HEK293 (cell line): ENCODE results near the gene ZNF70.
"Not testable (repeated sequence)": the region's sequence is repeated elsewhere in the genome, so short reads cannot be mapped to it uniquely, and the experiment has no call there.

Source experiments
- CTCF ChIA-PET: fragments of 350-600 bp; formaldehyde crosslinking; extraction: SDS; loops from one replicate; lab custom pipeline; 2021; ENCODE audit warnings: antibody characterized with exemption; lab: Yijun Ruan, JAX
- POLR2A ChIA-PET: fragments of 300-600 bp; formaldehyde crosslinking; extraction: SDS; loops from one replicate; lab custom pipeline; 2020; ENCODE audit warnings: antibody characterized with exemption, inconsistent platforms; lab: Yijun Ruan, JAX
- H3K27ac ChIP-seq: fragments of 200-500 bp; sonication (Bioruptor generic); 2 replicates; pipeline ENCODE4 v1.5.1; 2014; ENCODE audit warnings: low read depth, low read length, control low read depth, inconsistent platforms; ENCODE audit errors: extremely low read depth
- H3K36me3 ChIP-seq, 2 experiments: fragments of 200-500 bp in 1 of 2; sonication (Bioruptor generic) in 1 of 2; 1 replicate in 1 of 2; 2 replicates in 1 of 2; pipeline ENCODE4 v1.5.1; 2014 to 2017; ENCODE audit warnings: inconsistent platforms in 2 of 2, low read length in 2 of 2; ENCODE audit not compliant: control insufficient read depth in 2 of 2, insufficient read depth in 1 of 2
- H3K4me1 ChIP-seq: fragments of 200-500 bp; sonication (Bioruptor generic); 2 replicates; pipeline ENCODE4 v1.5.1; 2014; ENCODE audit warnings: mild to moderate bottlenecking, low read length, inconsistent platforms; ENCODE audit not compliant: control insufficient read depth, insufficient read depth
- H3K4me3 ChIP-seq: 2 replicates; pipeline ENCODE4 v1.5.1; 2011; ENCODE audit warnings: low read depth, mild to moderate bottlenecking, control low read depth, low read length, moderate library complexity
- H3K9me3 ChIP-seq: fragments of 200-500 bp; sonication (Bioruptor generic); 2 replicates; pipeline ENCODE4 v1.5.1; 2014; ENCODE audit warnings: low read depth, low read length, inconsistent platforms; ENCODE audit not compliant: control insufficient read depth, insufficient read depth
- FEZF1 ChIP-seq: fragments of 450-650 bp; formaldehyde crosslinking; IDR thresholded peaks from 2 replicates; pipeline ENCODE4 v1.5.1; 2016; ENCODE audit warnings: missing biosample characterization, missing genetic modification characterization
- PRDM1 ChIP-seq: fragments of 450-650 bp; formaldehyde crosslinking; IDR thresholded peaks from 2 replicates; pipeline ENCODE4; 2016; ENCODE audit warnings: missing biosample characterization, missing genetic modification characterization
- SCRT1 ChIP-seq: fragments of 450-650 bp; formaldehyde crosslinking; IDR thresholded peaks from 2 replicates; pipeline ENCODE4 v1.5.1; 2016; ENCODE audit warnings: missing biosample characterization, missing genetic modification characterization, borderline replicate concordance
- SCRT2 ChIP-seq: fragments of 450-650 bp; formaldehyde crosslinking; IDR thresholded peaks from 2 replicates; pipeline ENCODE4 v1.5.1; 2016; ENCODE audit warnings: missing biosample characterization, missing genetic modification characterization
- ZNF341 ChIP-seq: fragments of 450-650 bp; formaldehyde crosslinking; IDR thresholded peaks from 2 replicates; pipeline ENCODE4; 2016; ENCODE audit warnings: low read depth, missing biosample characterization, missing genetic modification characterization
- ZNF555 ChIP-seq: fragments of 450-650 bp; formaldehyde crosslinking; conservative IDR thresholded peaks from 2 replicates; pipeline ENCODE4 v1.5.1; 2017; ENCODE audit warnings: missing biosample characterization, mild to moderate bottlenecking, missing genetic modification characterization, inconsistent platforms
- ZNF600 ChIP-seq: fragments of 450-650 bp; formaldehyde crosslinking; IDR thresholded peaks from 2 replicates; pipeline ENCODE4 v1.5.1; 2016; ENCODE audit warnings: missing biosample characterization, missing genetic modification characterization
- ZNF664 ChIP-seq: fragments of 450-650 bp; formaldehyde crosslinking; IDR thresholded peaks from 2 replicates; pipeline ENCODE4 v1.5.1; 2016; ENCODE audit warnings: missing biosample characterization, missing genetic modification characterization
- ZNF76 ChIP-seq: fragments of 450-650 bp; formaldehyde crosslinking; IDR thresholded peaks from 2 replicates; pipeline ENCODE4; 2016; ENCODE audit warnings: low read depth, missing biosample characterization, missing genetic modification characterization, borderline replicate concordance
- TF ChIP-seq, protein P1 (sequence below): fragments of 450-650 bp; formaldehyde crosslinking; IDR thresholded peaks from 2 replicates; pipeline ENCODE4 v1.5.1; 2016; ENCODE audit warnings: missing biosample characterization, missing genetic modification characterization
- TF ChIP-seq, protein P2 (sequence below): fragments of 450-650 bp; formaldehyde crosslinking; IDR thresholded peaks from 2 replicates; pipeline ENCODE4 v1.5.1; 2016; ENCODE audit warnings: missing biosample characterization, missing genetic modification characterization
- TF ChIP-seq, protein P3 (sequence below): fragments of 450-650 bp; IDR thresholded peaks from 2 replicates; pipeline ENCODE4 v1.5.1; 2018; ENCODE audit warnings: missing biosample characterization, mild to moderate bottlenecking, missing genetic modification characterization

Gene ZNF70

DNA sequence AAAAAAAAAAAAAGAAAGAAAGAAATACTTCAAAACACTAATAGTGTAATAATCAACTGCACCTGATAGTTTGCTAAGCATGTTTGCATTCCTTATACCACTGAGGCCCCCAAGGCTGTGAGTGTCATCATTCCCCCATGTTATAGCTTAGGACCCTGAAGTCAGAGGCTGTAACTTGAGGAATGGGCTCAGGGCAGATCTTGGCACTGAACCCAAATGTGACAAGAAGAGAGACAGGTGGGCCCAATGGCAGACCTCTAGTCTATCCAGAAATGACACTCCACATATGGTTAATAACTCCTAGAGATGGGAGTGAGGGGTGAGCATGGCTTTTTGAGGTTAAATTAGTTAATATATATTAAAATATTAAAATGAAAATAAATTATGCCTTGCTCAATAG lies 13.2 kb downstream of the ZNF70 start:
- POLR2A ChIA-PET, result interaction anchor here (1.1 to 1.4 kb wide), 2 partner anchors 13 to 16 kb away, joined by 3 to 4 read pairs; partner anchors contain the start of gene ZNF70
- TF ChIP-seq PRDM1 (tag by site-specific recombination), result no peak
- TF ChIP-seq ZNF555, result no peak
- peak; percentile 32; the same call in 1 of the 2 replicates for TF ChIP-seq ZNF664
- no peak for TF ChIP-seq ZNF341 (tag by site-specific recombination)
- TF ChIP-seq, protein P1, sequence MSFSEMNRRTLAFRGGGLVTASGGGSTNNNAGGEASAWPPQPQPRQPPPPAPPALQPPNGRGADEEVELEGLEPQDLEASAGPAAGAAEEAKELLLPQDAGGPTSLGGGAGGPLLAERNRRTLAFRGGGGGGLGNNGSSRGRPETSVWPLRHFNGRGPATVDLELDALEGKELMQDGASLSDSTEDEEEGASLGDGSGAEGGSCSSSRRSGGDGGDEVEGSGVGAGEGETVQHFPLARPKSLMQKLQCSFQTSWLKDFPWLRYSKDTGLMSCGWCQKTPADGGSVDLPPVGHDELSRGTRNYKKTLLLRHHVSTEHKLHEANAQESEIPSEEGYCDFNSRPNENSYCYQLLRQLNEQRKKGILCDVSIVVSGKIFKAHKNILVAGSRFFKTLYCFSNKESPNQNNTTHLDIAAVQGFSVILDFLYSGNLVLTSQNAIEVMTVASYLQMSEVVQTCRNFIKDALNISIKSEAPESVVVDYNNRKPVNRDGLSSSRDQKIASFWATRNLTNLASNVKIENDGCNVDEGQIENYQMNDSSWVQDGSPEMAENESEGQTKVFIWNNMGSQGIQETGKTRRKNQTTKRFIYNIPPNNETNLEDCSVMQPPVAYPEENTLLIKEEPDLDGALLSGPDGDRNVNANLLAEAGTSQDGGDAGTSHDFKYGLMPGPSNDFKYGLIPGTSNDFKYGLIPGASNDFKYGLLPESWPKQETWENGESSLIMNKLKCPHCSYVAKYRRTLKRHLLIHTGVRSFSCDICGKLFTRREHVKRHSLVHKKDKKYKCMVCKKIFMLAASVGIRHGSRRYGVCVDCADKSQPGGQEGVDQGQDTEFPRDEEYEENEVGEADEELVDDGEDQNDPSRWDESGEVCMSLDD (tag by site-specific recombination), result no peak
- TF ChIP-seq, protein P2, sequence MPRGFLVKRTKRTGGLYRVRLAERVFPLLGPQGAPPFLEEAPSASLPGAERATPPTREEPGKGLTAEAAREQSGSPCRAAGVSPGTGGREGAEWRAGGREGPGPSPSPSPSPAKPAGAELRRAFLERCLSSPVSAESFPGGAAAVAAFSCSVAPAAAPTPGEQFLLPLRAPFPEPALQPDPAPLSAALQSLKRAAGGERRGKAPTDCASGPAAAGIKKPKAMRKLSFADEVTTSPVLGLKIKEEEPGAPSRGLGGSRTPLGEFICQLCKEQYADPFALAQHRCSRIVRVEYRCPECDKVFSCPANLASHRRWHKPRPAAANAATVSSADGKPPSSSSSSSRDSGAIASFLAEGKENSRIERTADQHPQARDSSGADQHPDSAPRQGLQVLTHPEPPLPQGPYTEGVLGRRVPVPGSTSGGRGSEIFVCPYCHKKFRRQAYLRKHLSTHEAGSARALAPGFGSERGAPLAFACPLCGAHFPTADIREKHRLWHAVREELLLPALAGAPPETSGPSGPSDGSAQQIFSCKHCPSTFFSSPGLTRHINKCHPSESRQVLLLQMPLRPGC (tag by site-specific recombination), result no peak
- TF ChIP-seq ZNF600 (tag by site-specific recombination), result no peak
- TF ChIP-seq, all 188 proteins: peak for 1
- Histone ChIP-seq H3K4me1 (no peaks in the 10 kb centered on the region), H3K36me3 (peaks cover 0 to 15% of the 10 kb centered on the region in 2 experiments; a peak in 2 of 3 replicates), H3K9me3 (no peaks in the 10 kb centered on the region), H3K4me3 (no peak overlapping the region), H3K27ac (no peak overlapping the region)
- CTCF ChIA-PET, result no interaction called here

DNA sequence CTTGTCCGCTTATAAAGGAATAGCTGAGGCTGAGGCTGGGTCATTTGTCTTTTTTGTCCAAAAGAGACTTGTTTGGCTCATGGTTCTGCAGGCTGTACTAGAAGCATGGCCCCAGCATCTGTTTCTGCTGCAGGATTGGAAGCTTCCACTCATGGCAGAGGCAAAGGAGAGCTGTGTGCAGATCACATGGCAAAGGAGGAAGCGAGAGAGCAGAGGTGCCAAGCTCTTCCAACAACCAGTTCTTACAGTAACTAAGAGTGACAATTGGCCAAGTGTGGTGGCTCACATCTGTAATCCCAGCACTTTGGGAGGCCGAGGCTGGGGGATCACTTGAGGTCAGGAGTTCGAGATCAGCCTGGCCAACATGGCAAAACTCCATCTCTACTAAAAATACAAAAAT lies 22.8 kb downstream of the ZNF70 start:
- CTCF ChIA-PET, result interaction anchor here (1.4 kb wide), 1 partner anchor 23 kb away, joined by 3 read pairs; the partner anchor contains the start of gene ZNF70
- not testable (repeated sequence) for H3K36me3 ChIP-seq, H3K27ac ChIP-seq, H3K4me1 ChIP-seq, H3K9me3 ChIP-seq, H3K4me3 ChIP-seq
- TF ChIP-seq ZNF341 (tag by site-specific recombination), result peak; percentile 53
- POLR2A ChIA-PET, result interaction anchor here (0.9 kb wide), 2 partner anchors 9 to 13 kb away, joined by 3 read pairs; no protein-coding TSS in a partner anchor

DNA sequence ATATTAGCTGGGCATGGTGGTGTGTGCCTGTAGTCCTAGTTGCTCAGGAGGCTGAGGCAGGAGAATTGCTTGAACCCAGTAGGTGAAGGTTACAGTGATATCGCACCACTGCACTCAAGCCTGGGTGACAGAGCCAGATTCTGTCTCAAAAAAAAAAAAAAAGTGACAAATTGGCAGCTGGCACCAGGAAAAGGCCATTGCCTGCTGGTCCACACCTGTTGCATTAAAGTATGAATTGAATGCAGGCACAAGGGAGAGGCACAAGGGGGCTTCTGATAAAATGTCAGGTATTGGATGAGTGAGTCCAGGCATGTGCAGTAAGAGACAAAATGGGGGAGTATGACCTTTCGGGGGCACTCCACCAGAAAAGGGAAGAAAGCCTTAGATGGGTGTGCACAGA lies 28.2 kb downstream of the ZNF70 start:
- H3K9me3 ChIP-seq, result no peaks in the 10 kb centered on the region
- POLR2A ChIA-PET, result no interaction called here
- H3K27ac ChIP-seq, result no peak overlapping the region
- TF ChIP-seq ZNF76 (tag by site-specific recombination) (no peak), SCRT2 (tag by site-specific recombination) (peak; percentile 92), SCRT1 (tag by site-specific recombination) (peak; percentile 91), ZNF341 (tag by site-specific recombination) (no peak), FEZF1 (tag by site-specific recombination) (no peak)
- TF ChIP-seq, protein P3, sequence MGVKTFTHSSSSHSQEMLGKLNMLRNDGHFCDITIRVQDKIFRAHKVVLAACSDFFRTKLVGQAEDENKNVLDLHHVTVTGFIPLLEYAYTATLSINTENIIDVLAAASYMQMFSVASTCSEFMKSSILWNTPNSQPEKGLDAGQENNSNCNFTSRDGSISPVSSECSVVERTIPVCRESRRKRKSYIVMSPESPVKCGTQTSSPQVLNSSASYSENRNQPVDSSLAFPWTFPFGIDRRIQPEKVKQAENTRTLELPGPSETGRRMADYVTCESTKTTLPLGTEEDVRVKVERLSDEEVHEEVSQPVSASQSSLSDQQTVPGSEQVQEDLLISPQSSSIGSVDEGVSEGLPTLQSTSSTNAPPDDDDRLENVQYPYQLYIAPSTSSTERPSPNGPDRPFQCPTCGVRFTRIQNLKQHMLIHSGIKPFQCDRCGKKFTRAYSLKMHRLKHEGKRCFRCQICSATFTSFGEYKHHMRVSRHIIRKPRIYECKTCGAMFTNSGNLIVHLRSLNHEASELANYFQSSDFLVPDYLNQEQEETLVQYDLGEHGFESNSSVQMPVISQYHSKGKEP (tag by site-specific recombination), result no peak
- no peaks in the 10 kb centered on the region for H3K4me1 ChIP-seq
- CTCF ChIA-PET, result no interaction called here
- no peak overlapping the region for H3K4me3 ChIP-seq
- H3K36me3 ChIP-seq, result no peaks in the 10 kb centered on the region
